HepG2 (cell line): ENCODE measurements around the gene EIF3M. TPM values are rescaled to one million over a fixed set of nuclear protein-coding genes. Genes with fewer than 3 reads are reported as not detected.

ENCODE experiments used
- ELK4 ChIP-seq: sonication (generic); formaldehyde crosslinking; IDR thresholded peaks from 2 replicates; pipeline ENCODE4 v1.9.0; 2021; ENCODE audit warnings: missing genetic modification reagents, borderline replicate concordance
- ETV5 ChIP-seq: IDR thresholded peaks from 2 replicates; pipeline ENCODE4 v1.6.1; 2018; ENCODE audit warnings: missing biosample characterization, missing genetic modification reagents, inconsistent platforms, borderline replicate concordance
- ETV6 ChIP-seq: sonication (generic); formaldehyde crosslinking; conservative IDR thresholded peaks from 2 replicates; pipeline ENCODE4 v1.4.0; 2020; ENCODE audit warnings: missing genetic modification reagents
- FOXM1 ChIP-seq: sonication (generic); formaldehyde crosslinking; IDR thresholded peaks from 2 replicates; pipeline ENCODE4 v1.5.0; 2020; ENCODE audit warnings: missing genetic modification reagents
- HBP1 ChIP-seq: IDR thresholded peaks from 2 replicates; pipeline ENCODE4 v1.6.1; 2016; ENCODE audit warnings: low read depth, control low read depth
- MBNL3 ChIP-seq: fragments of 250-450 bp; sonication (Bioruptor Pico); conservative IDR thresholded peaks from 2 replicates; pipeline ENCODE4 v1.8.0; 2022; ENCODE audit warnings: mild to moderate bottlenecking, inconsistent platforms
- MTA1 ChIP-seq: sonication (generic); formaldehyde crosslinking; IDR thresholded peaks from 2 replicates; pipeline ENCODE4 v1.4.0; 2020; ENCODE audit warnings: missing genetic modification reagents, mild to moderate bottlenecking, borderline replicate concordance
- NR0B2 ChIP-seq: sonication (generic); formaldehyde crosslinking; IDR thresholded peaks from 2 replicates; pipeline ENCODE4 v1.4.0; 2020; ENCODE audit warnings: mild to moderate bottlenecking, missing genetic modification reagents
- SATB2 ChIP-seq: sonication (generic); formaldehyde crosslinking; IDR thresholded peaks from 2 replicates; pipeline ENCODE4 v1.5.0; 2020; ENCODE audit warnings: missing genetic modification reagents
- SRSF1 ChIP-seq: fragments of 200-400 bp; formaldehyde crosslinking; optimal IDR thresholded peaks from 2 replicates; pipeline ENCODE3; 2017; ENCODE audit warnings: mild to moderate bottlenecking, low read depth, low read length, moderate library complexity
- TARDBP ChIP-seq: sonication (generic); formaldehyde crosslinking; IDR thresholded peaks from 2 replicates; pipeline ENCODE4 v1.8.0; 2022; ENCODE audit warnings: mild to moderate bottlenecking, missing genetic modification reagents
- ZBTB3 ChIP-seq: sonication (generic); formaldehyde crosslinking; IDR thresholded peaks from 2 replicates; pipeline ENCODE4 v1.4.0; 2020; ENCODE audit warnings: low read depth, mild to moderate bottlenecking, moderate library complexity, missing genetic modification reagents, borderline replicate concordance
- ZMYM3 ChIP-seq: sonication (generic); formaldehyde crosslinking; IDR thresholded peaks from 2 replicates; pipeline ENCODE4 v1.5.1; 2020; ENCODE audit warnings: mild to moderate bottlenecking, missing genetic modification reagents
- ZNF225 ChIP-seq: sonication (generic); formaldehyde crosslinking; IDR thresholded peaks from 2 replicates; pipeline ENCODE4 v1.4.0; 2020; ENCODE audit warnings: mild to moderate bottlenecking, missing genetic modification reagents
- ZNF256 ChIP-seq: sonication (generic); formaldehyde crosslinking; conservative IDR thresholded peaks from 2 replicates; pipeline ENCODE4 v1.4.0; 2020; ENCODE audit warnings: missing genetic modification reagents
- ZNF329 ChIP-seq: sonication (generic); formaldehyde crosslinking; IDR thresholded peaks from 2 replicates; pipeline ENCODE4 v1.9.0; 2021; ENCODE audit warnings: low read depth, mild to moderate bottlenecking, missing genetic modification reagents
- ZNF333 ChIP-seq: sonication (generic); formaldehyde crosslinking; IDR thresholded peaks from 2 replicates; pipeline ENCODE4 v1.4.0; 2020; ENCODE audit warnings: mild to moderate bottlenecking, missing genetic modification reagents, borderline replicate concordance
- ZNF383 ChIP-seq: sonication (generic); formaldehyde crosslinking; IDR thresholded peaks from 2 replicates; pipeline ENCODE4 v1.4.0; 2020; ENCODE audit warnings: missing genetic modification reagents, mild to moderate bottlenecking, borderline replicate concordance
- ZNF562 ChIP-seq: sonication (generic); formaldehyde crosslinking; IDR thresholded peaks from 2 replicates; pipeline ENCODE4 v1.8.0; 2022; ENCODE audit warnings: missing genetic modification reagents, borderline replicate concordance
- ZNF703 ChIP-seq: sonication (generic); formaldehyde crosslinking; IDR thresholded peaks from 2 replicates; pipeline ENCODE4 v1.5.1; 2020; ENCODE audit warnings: missing genetic modification reagents, mild to moderate bottlenecking, moderate library complexity, borderline replicate concordance
- ZNF709 ChIP-seq: sonication (generic); formaldehyde crosslinking; IDR thresholded peaks from 2 replicates; pipeline ENCODE4 v1.5.0; 2020; ENCODE audit warnings: mild to moderate bottlenecking, missing genetic modification reagents
- ZNF800 ChIP-seq: sonication (generic); formaldehyde crosslinking; IDR thresholded peaks from 2 replicates; pipeline ENCODE4 v1.4.0; 2020; ENCODE audit warnings: missing genetic modification reagents
- ZNF839 ChIP-seq: sonication (generic); formaldehyde crosslinking; IDR thresholded peaks from 2 replicates; pipeline ENCODE4 v1.4.0; 2020; ENCODE audit warnings: missing genetic modification reagents, mild to moderate bottlenecking, borderline replicate concordance
- ZSCAN29 ChIP-seq: sonication (generic); formaldehyde crosslinking; conservative IDR thresholded peaks from 2 replicates; pipeline ENCODE4 v1.4.0; 2020; ENCODE audit warnings: mild to moderate bottlenecking, missing genetic modification reagents
- ZSCAN31 ChIP-seq: sonication (generic); formaldehyde crosslinking; IDR thresholded peaks from 2 replicates; pipeline ENCODE4 v1.5.0; 2020; ENCODE audit warnings: low read depth, mild to moderate bottlenecking, missing genetic modification reagents
- polyA plus RNA-seq, 8 experiments: library from polyadenylated mRNA; depleted of rRNA in 3 of 8; stranded (reverse) in 7 of 8; unstranded in 1 of 8; fragments of >200 nt; fragmentation: Illumina TruSeq in 4 of 8; extraction: Trizol in 4 of 8; gene quantifications; 2 replicates each; pipeline versions ENCODE4 v1.2.1 to v1.2.3, GENCODE V29; 2011 to 2016; ENCODE audit warnings: low read depth in 4 of 8, missing spikeins in 1 of 8, mixed read lengths in 1 of 8; ENCODE audit not compliant: insufficient read depth in 1 of 8
- total RNA-seq, 5 experiments: library from RNA; depleted of rRNA; stranded (reverse); fragments of >200 nt; fragmentation: Illumina TruSeq; extraction: Trizol; gene quantifications; 2 replicates each; pipeline ENCODE4 v1.2.3, GENCODE V29; 2016; ENCODE audit warnings: low read depth in 1 of 5

EIF3M gene
- total and polyA plus RNA-seq, 2 of the 13 experiments (the other 11 are each of a cell fraction or from before 2014, with no cell fraction given) = 279 to 389 TPM

- TF ChIP-seq ELK4 (CRISPR knock-in tag) (no peak), SRSF1 (no peak), SATB2 (CRISPR knock-in tag) (peak; percentile 73), ZNF333 (CRISPR knock-in tag) (peak; percentile 43; the same call in 1 of the 2 replicates), ZNF383 (CRISPR knock-in tag) (no peak), ETV6 (peak; percentile 65; the same call in 1 of the 2 replicates), ZSCAN31 (CRISPR knock-in tag) (peak; percentile 92), ZNF225 (CRISPR knock-in tag) (peak; percentile 93; the same call in 1 of the 2 replicates), ZNF562 (CRISPR knock-in tag) (no peak), ZNF800 (CRISPR knock-in tag) (peak; percentile 84), MBNL3 (no peak), MTA1 (CRISPR knock-in tag) (peak; percentile 55; the same call in 1 of the 2 replicates), TARDBP (CRISPR knock-in tag) (peak; percentile 80; the same call in 1 of the 2 replicates), ETV5 (CRISPR knock-in tag) (peak; percentile 84), ZBTB3 (no peak), HBP1 (CRISPR knock-in tag) (peak; percentile 52; the same call in 1 of the 2 replicates), ZNF256 (CRISPR knock-in tag) (no peak; the same call in 1 of the 2 replicates), ZNF703 (CRISPR knock-in tag) (no peak; the same call in 1 of the 2 replicates), ZNF839 (peak; percentile 83), FOXM1 (CRISPR knock-in tag) (no peak), ZSCAN29 (CRISPR knock-in tag) (peak; percentile 71; the same call in 1 of the 2 replicates), ZNF329 (CRISPR knock-in tag) (peak; percentile 82; the same call in 1 of the 2 replicates), NR0B2 (CRISPR knock-in tag) (no peak), ZMYM3 (CRISPR knock-in tag) (no peak; the same call in 1 of the 2 replicates), ZNF709 (CRISPR knock-in tag) (peak; percentile 87)
Measured at GRCh38 chr11:32583459-32584271, at the start of gene EIF3M (continued).
